ES-I3 (cell line): Measurements from ENCODE around the gene PCDHB7.
A peak's percentile ranks its signal among the peaks of the same experiment; 100 is the strongest.
"Not testable (repeated sequence)": the region's sequence is repeated elsewhere in the genome, so short reads cannot be mapped to it uniquely, and the experiment has no call there.

Experiments used
- H3K36me3 ChIP-seq: 2 replicates; pipeline ENCODE4 v1.6.1; 2013; ENCODE audit warnings: mild to moderate bottlenecking, low read length, control low read depth, moderate library complexity; ENCODE audit not compliant: insufficient read depth
- H3K4me1 ChIP-seq: 2 replicates; pipeline ENCODE4 v1.6.1; 2013; ENCODE audit warnings: mild to moderate bottlenecking, control low read depth, low read length; ENCODE audit not compliant: insufficient read depth
- H3K9ac ChIP-seq: 2 replicates; pipeline ENCODE4 v1.6.1; 2013; ENCODE audit warnings: low read depth, mild to moderate bottlenecking, low read length, moderate library complexity
- H3K9me3 ChIP-seq: 2 replicates; pipeline ENCODE4 v1.6.1; 2013; ENCODE audit warnings: mild to moderate bottlenecking, low read length, moderate library complexity; ENCODE audit not compliant: control insufficient read depth, insufficient read depth

Gene PCDHB7

DNA sequence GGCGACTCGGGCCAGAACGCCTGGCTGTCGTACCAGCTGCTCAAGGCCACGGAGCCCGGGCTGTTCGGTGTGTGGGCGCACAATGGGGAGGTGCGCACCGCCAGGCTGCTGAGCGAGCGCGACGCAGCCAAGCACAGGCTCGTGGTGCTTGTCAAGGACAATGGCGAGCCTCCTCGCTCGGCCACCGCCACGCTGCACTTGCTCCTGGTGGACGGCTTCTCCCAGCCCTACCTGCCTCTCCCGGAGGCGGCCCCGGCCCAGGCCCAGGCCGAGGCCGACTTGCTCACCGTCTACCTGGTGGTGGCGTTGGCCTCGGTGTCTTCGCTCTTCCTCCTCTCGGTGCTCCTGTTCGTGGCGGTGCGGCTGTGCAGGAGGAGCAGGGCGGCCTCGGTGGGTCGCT is 21.9 kb downstream of the PCDHB7 start:
- H3K9ac ChIP-seq, H3K36me3 ChIP-seq, H3K4me1 ChIP-seq, H3K9me3 ChIP-seq: not testable (repeated sequence)

DNA sequence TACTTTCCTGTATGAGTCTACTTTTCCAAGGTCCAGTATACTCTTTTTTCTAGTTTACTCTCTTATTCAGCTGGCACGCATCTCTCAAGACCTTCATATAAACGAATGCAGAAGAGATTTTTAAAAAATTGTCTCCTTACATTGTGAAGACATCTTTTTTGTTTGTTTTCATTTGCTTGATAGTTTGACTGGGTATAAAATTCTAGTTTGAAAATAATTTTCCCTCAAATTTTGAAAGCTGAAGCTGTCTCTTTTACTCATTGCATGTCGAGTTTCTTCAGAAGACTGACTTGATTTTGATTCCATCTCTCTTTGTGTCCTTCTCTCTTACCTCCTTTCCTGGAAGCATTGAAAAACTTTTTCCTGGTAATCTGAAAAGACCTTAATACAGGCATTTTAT is 23.9 kb downstream of the PCDHB7 start:
- peaks cover 4% of the 10 kb centered on the region; the same call in 1 of the 2 replicates for H3K9me3 ChIP-seq
- no peaks in the 10 kb centered on the region for H3K4me1 ChIP-seq
- H3K9ac ChIP-seq: no peak overlapping the region
- no peaks in the 10 kb centered on the region for H3K36me3 ChIP-seq

DNA sequence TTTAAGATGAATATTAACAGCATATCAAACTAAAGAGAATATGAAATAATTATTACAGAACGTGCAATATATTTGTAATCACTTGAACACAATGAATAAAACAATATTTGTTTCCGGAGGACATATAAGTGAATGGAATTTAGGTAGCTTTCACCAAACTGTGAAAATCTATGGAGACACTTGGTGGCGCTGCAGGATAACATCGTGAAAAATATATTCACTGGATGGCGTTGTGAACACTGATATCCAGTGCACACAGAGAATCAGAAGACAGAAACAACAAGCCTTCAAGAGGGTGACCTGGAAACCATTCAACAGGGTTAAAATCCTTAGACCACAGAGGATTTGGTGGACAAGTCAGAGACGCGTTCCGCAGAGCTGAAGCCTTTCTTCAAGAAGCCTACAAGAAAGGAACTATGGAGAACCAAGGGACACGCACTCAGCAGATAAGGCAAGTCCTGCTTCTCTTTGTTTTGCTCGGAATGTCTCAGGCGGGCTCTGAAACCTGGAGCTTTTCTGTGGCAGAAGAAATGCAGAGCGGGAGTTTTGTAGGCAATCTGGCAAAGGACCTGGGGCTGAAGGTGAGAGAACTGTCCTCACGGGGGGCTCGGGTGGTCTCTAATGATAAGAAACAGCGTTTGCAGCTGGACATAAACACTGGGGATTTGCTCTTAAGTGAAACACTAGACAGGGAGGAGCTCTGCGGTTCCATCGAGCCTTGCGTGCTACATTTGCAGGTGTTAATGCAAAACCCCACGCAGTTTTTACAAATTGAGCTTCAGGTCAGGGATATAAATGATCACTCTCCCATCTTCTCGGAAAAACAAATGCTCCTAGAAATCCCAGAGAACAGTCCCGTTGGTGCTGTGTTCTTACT is 27.2 kb downstream of the PCDHB7 start, which contains the start of gene PCDHB11:
PCDHB11 (plus strand) TSS at position 269 of the 877 bp plus-strand sequence; CDS start at position 417, 148 bp downstream.
- Histone ChIP-seq H3K9ac (no peak within 1 kb of the TSS), H3K9me3 (peaks cover 4% of the 10 kb centered on the region; the same call in 1 of the 2 replicates), H3K4me1 (no peaks in the 10 kb centered on the region), H3K36me3 (no peaks in the 10 kb centered on the region)

DNA sequence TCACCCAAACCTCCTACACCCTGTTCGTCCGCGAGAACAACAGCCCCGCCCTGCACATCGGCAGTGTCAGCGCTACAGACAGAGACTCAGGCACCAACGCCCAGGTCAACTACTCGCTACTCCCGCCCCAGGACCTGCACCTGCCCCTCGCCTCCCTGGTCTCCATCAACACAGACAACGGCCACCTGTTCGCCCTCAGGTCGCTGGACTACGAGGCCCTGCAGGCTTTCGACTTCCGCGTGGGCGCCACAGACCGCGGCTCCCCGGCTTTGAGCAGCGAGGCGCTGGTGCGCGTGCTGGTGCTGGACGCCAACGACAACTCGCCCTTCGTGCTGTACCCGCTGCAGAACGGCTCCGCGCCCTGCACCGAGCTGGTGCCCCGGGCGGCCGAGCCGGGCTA is 28.7 kb downstream of the PCDHB7 start:
- not testable (repeated sequence) for H3K9me3 ChIP-seq, H3K36me3 ChIP-seq, H3K9ac ChIP-seq, H3K4me1 ChIP-seq

DNA sequence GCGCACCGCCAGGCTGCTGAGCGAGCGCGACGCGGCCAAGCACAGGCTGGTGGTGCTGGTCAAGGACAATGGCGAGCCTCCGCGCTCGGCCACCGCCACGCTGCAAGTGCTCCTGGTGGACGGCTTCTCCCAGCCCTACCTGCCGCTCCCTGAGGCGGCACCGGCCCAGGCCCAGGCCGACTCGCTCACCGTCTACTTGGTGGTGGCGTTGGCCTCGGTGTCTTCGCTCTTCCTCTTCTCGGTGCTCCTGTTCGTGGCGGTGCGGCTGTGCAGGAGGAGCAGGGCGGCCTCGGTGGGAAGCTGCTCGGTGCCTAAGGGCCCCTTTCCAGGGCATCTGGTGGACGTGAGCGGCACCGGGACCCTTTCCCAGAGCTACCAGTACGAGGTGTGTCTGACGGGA is 29.2 kb downstream of the PCDHB7 start:
- not testable (repeated sequence) for H3K36me3 ChIP-seq, H3K9ac ChIP-seq, H3K4me1 ChIP-seq, H3K9me3 ChIP-seq

DNA sequence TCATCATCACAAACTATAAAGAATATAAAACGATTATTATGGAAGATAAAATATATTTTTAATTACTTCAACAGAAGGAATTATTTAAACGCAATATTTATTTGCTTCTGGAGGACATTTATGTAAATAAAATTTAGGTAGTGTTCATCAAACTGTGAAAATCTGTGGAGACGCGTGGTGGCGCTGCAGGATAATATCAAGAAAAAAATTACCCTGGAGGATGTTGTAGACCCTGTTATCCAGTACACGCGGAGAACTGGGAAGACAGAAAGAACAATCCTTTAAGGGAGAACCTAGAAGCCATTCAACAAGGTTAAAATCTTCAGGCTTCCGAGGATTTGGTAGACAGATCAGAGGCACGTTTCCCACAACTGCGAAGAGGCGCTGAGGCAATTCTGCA is 36.0 kb downstream of the PCDHB7 start, which contains the start of gene PCDHB12:
PCDHB12 (plus strand) TSS at position 242 of the 400 bp plus-strand sequence. CDS start 189 bp downstream, outside the sequence.
- no peaks in the 10 kb centered on the region for H3K4me1 ChIP-seq
- H3K36me3 ChIP-seq: no peaks in the 10 kb centered on the region
- H3K9ac ChIP-seq: no peak within 1 kb of the TSS
- no peaks in the 10 kb centered on the region for H3K9me3 ChIP-seq

DNA sequence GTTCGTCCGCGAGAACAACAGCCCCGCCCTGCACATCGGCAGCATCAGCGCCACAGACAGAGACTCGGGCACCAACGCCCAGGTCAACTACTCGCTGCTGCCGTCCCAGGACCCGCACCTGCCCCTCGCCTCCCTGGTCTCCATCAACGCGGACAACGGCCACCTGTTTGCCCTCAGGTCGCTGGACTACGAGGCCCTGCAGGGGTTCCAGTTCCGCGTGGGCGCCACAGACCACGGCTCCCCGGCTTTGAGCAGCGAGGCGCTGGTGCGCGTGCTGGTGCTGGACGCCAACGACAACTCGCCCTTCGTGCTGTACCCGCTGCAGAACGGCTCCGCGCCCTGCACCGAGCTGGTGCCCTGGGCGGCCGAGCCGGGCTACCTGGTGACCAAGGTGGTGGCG is 37.8 kb downstream of the PCDHB7 start:
- not testable (repeated sequence) for H3K36me3 ChIP-seq, H3K9ac ChIP-seq, H3K9me3 ChIP-seq, H3K4me1 ChIP-seq

DNA sequence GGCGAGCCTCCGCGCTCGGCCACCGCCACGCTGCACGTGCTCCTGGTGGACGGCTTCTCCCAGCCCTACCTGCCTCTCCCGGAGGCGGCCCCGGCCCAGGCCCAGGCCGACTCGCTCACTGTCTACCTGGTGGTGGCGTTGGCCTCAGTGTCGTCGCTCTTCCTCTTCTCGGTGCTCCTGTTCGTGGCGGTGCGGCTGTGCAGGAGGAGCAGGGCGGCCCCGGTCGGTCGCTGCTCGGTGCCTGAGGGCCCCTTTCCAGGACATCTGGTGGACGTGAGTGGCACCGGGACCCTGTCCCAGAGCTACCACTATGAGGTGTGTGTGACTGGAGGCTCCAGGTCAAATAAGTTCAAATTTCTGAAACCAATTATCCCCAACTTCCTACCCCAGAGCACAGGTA is 38.4 kb downstream of the PCDHB7 start:
- not testable (repeated sequence) for H3K9me3 ChIP-seq, H3K4me1 ChIP-seq, H3K36me3 ChIP-seq, H3K9ac ChIP-seq

DNA sequence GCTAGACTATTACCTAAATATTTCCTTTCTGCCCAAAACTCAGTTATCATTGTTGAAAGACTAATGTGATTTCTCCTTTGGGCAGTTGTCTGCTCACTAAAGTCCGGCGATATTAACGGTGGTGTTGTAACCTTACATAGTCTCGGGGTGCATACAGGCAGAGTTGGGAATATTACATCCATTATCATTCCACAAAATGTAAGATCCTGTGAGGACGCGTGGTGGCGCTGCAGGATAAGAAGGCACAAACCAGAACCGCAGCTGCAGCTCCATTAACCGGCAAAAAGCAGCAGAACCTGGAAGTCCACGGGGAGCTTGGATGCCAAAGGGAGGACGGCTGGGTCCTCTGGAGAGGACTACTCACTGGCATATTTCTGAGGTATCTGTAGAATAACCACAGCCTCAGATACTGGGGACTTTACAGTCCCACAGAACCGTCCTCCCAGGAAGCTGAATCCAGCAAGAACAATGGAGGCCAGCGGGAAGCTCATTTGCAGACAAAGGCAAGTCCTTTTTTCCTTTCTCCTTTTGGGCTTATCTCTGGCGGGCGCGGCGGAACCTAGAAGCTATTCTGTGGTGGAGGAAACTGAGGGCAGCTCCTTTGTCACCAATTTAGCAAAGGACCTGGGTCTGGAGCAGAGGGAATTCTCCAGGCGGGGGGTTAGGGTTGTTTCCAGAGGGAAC is 41.4 kb downstream of the PCDHB7 start, which contains the start of gene PCDHB13:
PCDHB13 (plus strand) TSS at position 264 of the 684 bp plus-strand sequence; CDS start at position 469, 205 bp downstream.
- peak within 1 kb of the TSS; percentile 33; the same call in 1 of the 2 replicates for H3K9ac ChIP-seq
- H3K9me3 ChIP-seq, H3K36me3 ChIP-seq, H3K4me1 ChIP-seq: not testable (repeated sequence)

DNA sequence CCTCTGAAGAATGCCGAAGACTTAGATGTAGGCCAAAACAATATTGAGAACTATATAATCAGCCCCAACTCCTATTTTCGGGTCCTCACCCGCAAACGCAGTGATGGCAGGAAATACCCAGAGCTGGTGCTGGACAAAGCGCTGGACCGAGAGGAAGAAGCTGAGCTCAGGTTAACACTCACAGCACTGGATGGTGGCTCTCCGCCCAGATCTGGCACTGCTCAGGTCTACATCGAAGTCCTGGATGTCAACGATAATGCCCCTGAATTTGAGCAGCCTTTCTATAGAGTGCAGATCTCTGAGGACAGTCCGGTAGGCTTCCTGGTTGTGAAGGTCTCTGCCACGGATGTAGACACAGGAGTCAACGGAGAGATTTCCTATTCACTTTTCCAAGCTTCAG is 42.1 kb downstream of the PCDHB7 start:
- not testable (repeated sequence) for H3K9me3 ChIP-seq, H3K4me1 ChIP-seq, H3K36me3 ChIP-seq, H3K9ac ChIP-seq

DNA sequence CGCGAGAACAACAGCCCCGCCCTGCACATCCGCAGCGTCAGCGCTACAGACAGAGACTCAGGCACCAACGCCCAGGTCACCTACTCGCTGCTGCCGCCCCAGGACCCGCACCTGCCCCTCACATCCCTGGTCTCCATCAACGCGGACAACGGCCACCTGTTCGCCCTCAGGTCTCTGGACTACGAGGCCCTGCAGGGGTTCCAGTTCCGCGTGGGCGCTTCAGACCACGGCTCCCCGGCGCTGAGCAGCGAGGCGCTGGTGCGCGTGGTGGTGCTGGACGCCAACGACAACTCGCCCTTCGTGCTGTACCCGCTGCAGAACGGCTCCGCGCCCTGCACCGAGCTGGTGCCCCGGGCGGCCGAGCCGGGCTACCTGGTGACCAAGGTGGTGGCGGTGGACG is 43.1 kb downstream of the PCDHB7 start:
- not testable (repeated sequence) for H3K9me3 ChIP-seq, H3K4me1 ChIP-seq, H3K9ac ChIP-seq, H3K36me3 ChIP-seq

DNA sequence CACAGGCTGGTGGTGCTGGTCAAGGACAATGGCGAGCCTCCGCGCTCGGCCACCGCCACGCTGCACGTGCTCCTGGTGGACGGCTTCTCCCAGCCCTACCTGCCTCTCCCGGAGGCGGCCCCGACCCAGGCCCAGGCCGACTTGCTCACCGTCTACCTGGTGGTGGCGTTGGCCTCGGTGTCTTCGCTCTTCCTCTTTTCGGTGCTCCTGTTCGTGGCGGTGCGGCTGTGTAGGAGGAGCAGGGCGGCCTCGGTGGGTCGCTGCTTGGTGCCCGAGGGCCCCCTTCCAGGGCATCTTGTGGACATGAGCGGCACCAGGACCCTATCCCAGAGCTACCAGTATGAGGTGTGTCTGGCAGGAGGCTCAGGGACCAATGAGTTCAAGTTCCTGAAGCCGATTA is 43.6 kb downstream of the PCDHB7 start:
- H3K4me1 ChIP-seq, H3K36me3 ChIP-seq, H3K9me3 ChIP-seq, H3K9ac ChIP-seq: not testable (repeated sequence)

DNA sequence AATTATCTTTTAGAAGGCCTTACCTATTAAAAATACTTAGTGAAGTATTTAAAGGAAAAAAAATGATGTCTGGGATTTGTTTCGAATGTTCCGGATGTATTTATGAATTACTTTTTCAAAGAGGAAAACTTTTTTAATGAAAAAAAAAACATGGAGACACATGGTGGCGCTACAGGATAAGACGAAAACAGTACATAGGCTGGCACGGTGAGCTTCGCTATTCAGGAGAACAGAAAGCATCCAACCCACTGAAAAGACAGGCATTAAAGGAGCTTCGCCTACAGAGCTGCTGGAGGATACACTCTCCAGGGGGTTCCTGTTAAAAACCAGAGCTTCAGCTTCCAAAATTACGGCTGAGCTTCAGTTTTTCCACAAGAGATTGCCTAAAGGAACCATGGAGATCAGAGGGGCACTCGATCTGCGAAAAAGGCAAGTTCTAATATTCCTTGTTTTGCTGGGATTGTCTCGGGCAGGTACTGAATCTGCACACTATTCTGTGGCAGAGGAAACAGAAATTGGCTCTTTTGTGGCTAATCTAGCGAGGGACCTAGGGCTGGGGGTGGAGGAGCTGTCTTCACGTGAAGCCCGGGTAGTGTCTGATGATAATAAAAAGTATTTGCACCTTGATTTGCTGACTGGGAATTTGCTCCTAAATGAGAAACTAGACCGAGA is 50.8 kb downstream of the PCDHB7 start, which contains the start of gene PCDHB14:
PCDHB14 (plus strand) TSS at position 232 of the 672 bp plus-strand sequence; CDS start at position 395, 163 bp downstream.
- H3K36me3 ChIP-seq: no peaks in the 10 kb centered on the region
- no peaks in the 10 kb centered on the region for H3K4me1 ChIP-seq
- H3K9me3 ChIP-seq: no peaks in the 10 kb centered on the region
- peak within 1 kb of the TSS; percentile 4; the same call in 1 of the 2 replicates for H3K9ac ChIP-seq

DNA sequence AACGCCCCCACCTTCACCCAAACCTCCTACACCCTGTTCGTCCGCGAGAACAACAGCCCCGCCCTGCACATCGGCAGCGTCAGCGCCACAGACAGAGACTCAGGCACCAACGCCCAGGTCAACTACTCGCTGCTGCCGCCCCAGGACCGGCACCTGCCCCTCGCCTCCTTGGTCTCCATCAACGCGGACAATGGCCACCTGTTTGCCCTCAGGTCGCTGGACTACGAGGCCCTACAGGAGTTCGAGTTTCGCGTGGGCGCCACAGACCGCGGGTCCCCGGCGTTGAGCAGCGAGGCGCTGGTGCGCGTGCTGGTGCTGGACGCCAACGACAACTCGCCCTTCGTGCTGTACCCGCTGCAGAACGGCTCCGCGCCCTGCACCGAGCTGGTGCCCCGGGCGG is 52.4 kb downstream of the PCDHB7 start:
- H3K9ac ChIP-seq, H3K36me3 ChIP-seq, H3K4me1 ChIP-seq, H3K9me3 ChIP-seq: not testable (repeated sequence)
